Measurements from ENCODE around the gene PCNX1. TPM values are rescaled to one million over a fixed set of nuclear protein-coding genes. Genes with fewer than 3 reads are reported as not detected.
"Not testable (repeated sequence)": the region's sequence is repeated elsewhere in the genome, so short reads cannot be mapped to it uniquely, and the experiment has no call there.

Gene PCNX1
- total and polyA plus RNA-seq, 12 donors, result 4.5 to 66.6 (median 47.7) TPM

DNA sequence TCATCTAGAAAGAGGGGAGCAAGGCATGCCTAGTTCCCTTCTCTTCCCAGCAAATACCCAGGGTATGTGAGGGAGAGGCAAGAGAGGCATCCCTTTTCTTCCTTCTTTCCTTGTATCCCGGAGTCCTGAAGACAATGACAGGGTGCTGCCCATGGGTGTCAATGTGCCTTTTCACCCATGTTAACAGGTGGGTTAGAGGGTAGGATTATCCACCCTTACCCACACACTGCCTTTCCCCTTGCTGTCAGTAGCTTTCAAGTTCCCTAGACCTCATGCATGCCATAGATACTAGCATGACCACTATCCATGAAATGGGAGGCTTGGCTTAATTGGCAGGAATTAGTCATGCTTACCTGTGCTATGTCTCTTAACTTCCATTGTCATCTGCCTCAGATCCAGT, 36.3 kb upstream of the PCNX1 start:
- no peak overlapping the region for H3K27ac ChIP-seq
- intact Hi-C loops (cut with DNase I), result no loop called here
- DNase-seq (no peak), ATAC-seq (no peak)
- H3K27me3 ChIP-seq, result no peaks in the 10 kb centered on the region
- 94 to 96% methylated on average over 1 of the region's 1 CpG for WGBS, 2 donors
- H3K4me1 ChIP-seq, result peaks cover 0 to 3% (median 0%) of the 10 kb centered on the region in 9 donors
- no peaks in the 10 kb centered on the region for H3K36me3 ChIP-seq
- TF ChIP-seq, protein P1, sequence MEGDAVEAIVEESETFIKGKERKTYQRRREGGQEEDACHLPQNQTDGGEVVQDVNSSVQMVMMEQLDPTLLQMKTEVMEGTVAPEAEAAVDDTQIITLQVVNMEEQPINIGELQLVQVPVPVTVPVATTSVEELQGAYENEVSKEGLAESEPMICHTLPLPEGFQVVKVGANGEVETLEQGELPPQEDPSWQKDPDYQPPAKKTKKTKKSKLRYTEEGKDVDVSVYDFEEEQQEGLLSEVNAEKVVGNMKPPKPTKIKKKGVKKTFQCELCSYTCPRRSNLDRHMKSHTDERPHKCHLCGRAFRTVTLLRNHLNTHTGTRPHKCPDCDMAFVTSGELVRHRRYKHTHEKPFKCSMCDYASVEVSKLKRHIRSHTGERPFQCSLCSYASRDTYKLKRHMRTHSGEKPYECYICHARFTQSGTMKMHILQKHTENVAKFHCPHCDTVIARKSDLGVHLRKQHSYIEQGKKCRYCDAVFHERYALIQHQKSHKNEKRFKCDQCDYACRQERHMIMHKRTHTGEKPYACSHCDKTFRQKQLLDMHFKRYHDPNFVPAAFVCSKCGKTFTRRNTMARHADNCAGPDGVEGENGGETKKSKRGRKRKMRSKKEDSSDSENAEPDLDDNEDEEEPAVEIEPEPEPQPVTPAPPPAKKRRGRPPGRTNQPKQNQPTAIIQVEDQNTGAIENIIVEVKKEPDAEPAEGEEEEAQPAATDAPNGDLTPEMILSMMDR (IDR thresholded peaks at IDR 0.05), result no peak
- H3K9me3 ChIP-seq, result peaks cover 0 to 40% (median 6%) of the 10 kb centered on the region in 11 donors
- H3K4me3 ChIP-seq, result no peak overlapping the region

DNA sequence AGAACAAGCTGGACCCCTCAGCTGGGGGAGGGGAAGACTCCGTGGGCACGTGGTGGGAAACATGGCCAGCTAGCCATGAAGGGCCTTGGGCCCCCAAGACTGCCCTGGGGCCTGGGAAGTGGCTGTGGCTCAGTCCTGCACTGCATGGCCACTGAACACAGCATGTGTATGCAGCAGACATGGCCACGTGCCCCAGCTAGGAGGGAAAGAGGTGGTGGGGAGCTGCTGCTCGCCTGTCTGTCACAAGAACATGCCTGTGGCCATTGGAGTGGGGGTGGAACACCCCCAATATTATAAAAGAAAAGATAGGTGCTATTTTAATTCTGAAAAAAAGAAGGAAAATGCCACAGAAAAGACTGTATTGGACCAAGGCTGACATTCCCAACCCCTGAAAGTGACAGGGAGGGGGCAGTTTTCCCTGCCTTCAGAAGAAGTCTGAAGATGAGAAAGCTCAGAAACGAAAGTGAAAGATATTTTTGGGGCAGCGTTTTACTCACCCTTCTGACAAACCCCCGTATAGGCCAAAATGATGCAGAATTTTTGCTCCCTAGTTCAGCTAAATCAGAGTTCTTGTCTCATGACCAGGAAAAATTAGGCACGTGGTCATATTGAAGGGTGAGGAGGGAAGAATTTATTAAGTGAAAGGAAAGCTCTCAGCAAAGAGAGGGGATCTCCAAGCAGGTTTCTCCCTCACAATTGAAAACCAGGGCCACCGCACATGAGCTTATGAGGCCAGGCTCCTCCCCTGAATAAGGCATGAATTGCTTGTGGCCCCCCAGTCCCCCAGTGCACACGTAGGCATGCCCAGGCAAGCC, 35.2 kb upstream of the PCNX1 start:
- ATAC-seq (no peak), DNase-seq (no peak)
- TF ChIP-seq, protein P1 (IDR thresholded peaks at IDR 0.05), result no peak
- Histone ChIP-seq H3K36me3 (no peaks in the 10 kb centered on the region), H3K9me3 (peaks cover 0 to 31% (median 6%) of the 10 kb centered on the region in 11 donors), H3K4me3 (no peak overlapping the region), H3K27me3 (no peaks in the 10 kb centered on the region), H3K4me1 (peaks cover 0 to 3% (median 0%) of the 10 kb centered on the region in 9 donors), H3K27ac (peak overlapping the region in 1 of 10 donors; percentile 77)
- WGBS, 2 donors, result 82% methylated on average over 10 of the region's 10 CpGs
- intact Hi-C loops (cut with DNase I), result no loop called here

DNA sequence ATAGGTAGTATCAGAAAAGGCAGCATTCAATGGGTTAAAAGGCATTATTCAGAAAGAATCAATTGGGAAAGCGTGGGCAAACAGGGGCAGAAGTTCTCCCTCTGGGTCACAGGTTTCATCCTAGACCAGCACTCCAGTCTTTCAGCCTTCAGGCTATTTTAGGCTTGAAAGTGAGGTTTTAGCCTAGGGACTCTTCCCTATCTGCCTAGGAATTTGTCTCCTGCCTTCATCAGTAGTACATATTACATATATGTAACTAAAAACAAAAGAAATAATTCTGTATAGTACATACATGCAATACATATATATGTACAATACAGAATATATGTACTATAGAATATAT, 34.6 kb upstream of the PCNX1 start:
- Histone ChIP-seq H3K36me3 (no peaks in the 10 kb centered on the region), H3K4me1 (peaks cover 0 to 3% (median 0%) of the 10 kb centered on the region in 9 donors), H3K4me3 (no peak overlapping the region), H3K27ac (peak overlapping the region in 1 of 10 donors; percentile 77), H3K9me3 (peaks cover 0 to 30% (median 6%) of the 10 kb centered on the region in 11 donors), H3K27me3 (no peaks in the 10 kb centered on the region)
- no peak for ATAC-seq
- 78 to 100% methylated on average over 1 of the region's 1 CpG for WGBS, 2 donors
- intact Hi-C loops (cut with DNase I), result no loop called here
- no peak for DNase-seq
- TF ChIP-seq, protein P1 (IDR thresholded peaks at IDR 0.05), result no peak

DNA sequence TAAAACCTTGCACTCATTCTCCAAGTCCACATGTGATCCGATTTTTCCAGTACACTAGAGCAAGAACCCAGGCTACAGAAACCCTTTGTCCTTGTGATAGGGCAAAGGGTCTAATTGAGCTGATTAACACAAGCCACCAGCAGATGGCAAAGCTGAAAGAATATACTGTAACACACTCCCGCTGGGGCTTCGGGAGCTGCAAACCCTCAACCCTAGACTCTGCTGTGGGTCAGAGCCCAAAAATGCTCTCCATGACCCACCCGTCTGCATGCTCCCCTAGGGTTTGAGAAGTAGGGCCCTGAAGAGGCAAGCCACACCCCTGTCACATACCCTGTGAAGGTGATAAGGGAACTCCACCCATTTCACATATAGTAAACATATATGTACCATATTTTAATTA, 33.6 kb upstream of the PCNX1 start:
- no peaks in the 10 kb centered on the region for H3K36me3 ChIP-seq
- H3K4me1 ChIP-seq, result peaks cover 0 to 3% (median 0%) of the 10 kb centered on the region in 9 donors
- peaks cover 0 to 30% (median 6%) of the 10 kb centered on the region in 11 donors for H3K9me3 ChIP-seq
- DNase-seq (no peak), ATAC-seq (no peak)
- 74 to 81% methylated on average over 4 of the region's 4 CpGs for WGBS, 2 donors
- no peak overlapping the region for H3K4me3 ChIP-seq
- H3K27me3 ChIP-seq, result no peaks in the 10 kb centered on the region
- H3K27ac ChIP-seq, result no peak overlapping the region
- TF ChIP-seq, protein P1 (IDR thresholded peaks at IDR 0.05), result peak in 3 of 9 donors; percentile 4 to 30 (median 18)
- intact Hi-C loops (cut with DNase I), result no loop called here

DNA sequence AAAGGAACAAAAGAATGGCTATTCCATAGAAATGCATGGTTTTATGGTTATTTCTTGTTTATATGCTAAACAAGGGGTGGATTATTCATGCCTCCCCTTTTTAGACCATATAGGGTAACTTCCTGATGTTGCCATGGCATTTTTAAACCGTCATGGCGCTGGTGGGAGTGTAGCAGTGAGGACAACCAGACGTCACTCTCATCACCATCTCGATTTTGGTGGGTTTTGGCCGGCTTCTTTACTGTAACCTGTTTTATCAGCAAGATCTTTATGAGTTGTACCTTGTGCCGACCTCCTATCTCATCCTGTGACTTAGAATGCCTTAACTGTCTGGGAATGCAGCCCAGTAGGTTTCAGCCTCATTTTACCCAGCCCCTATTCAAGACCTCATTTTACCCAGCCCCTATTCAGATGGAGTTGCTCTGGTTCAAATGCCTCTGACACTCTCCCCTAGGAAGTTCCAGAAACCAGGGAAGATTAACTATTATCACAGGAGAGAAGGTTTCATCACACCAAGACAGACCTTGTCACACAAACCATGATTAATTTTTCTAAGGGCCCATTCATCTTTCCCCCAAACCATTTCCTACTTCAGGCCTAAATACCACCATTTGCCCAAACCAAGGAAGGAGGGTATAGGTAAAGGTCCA, 31.3 kb upstream of the PCNX1 start:
- H3K27me3 ChIP-seq; intact Hi-C loops (cut with DNase I); DNase-seq; H3K4me1 ChIP-seq; H3K4me3 ChIP-seq; ATAC-seq; H3K27ac ChIP-seq; H3K36me3 ChIP-seq: not testable (repeated sequence)
- H3K9me3 ChIP-seq, result peaks cover 0 to 17% (median 4%) of the 10 kb centered on the region in 11 donors
- 73 to 74% methylated on average over 6 of the region's 6 CpGs for WGBS, 2 donors
